Suprapubic skin (tissue), 4 donors: ENCODE results near the gene ACTL10. TPM values are rescaled to one million over a fixed set of nuclear protein-coding genes. Genes with fewer than 3 reads are reported as not detected.

ENCODE experiments used
- DNase-seq, 2 donors: peaks; one replicate each; pipeline ENCODE4 v3.0.0-alpha.2; 2019; ENCODE audit warnings: low spot score in 2 of 2
- H3K27ac ChIP-seq: fragments of 200-600 bp; sonication (generic); one replicate; pipeline ENCODE4 v1.5.1; 2019
- H3K27me3 ChIP-seq: fragments of 200-600 bp; sonication (generic); one replicate; pipeline ENCODE4 v1.5.1; 2019
- H3K36me3 ChIP-seq: fragments of 200-600 bp; sonication (generic); one replicate; pipeline ENCODE4 v1.5.1; 2019
- H3K4me1 ChIP-seq: fragments of 200-600 bp; sonication (generic); one replicate; pipeline ENCODE4 v1.5.1; 2019
- H3K4me3 ChIP-seq: fragments of 200-600 bp; sonication (generic); one replicate; pipeline ENCODE4 v1.5.1; 2019; ENCODE audit warnings: mild to moderate bottlenecking
- H3K9me3 ChIP-seq: fragments of 200-600 bp; sonication (generic); one replicate; pipeline ENCODE4 v1.5.1; 2019
- CTCF ChIP-seq, 2 donors: fragments of 200-600 bp in 1 of 2; fragments of 450-650 bp in 1 of 2; sonication (generic) in 1 of 2; IDR thresholded peaks; one replicate each; pipeline ENCODE4 v1.5.1; 2016 to 2019; ENCODE audit warnings: antibody characterized with exemption in 2 of 2, mild to moderate bottlenecking in 1 of 2, moderate library complexity in 1 of 2
- EP300 ChIP-seq: sonication (generic); formaldehyde crosslinking; IDR thresholded peaks from one replicate; pipeline ENCODE4 v1.6.1; 2017; ENCODE audit warnings: antibody characterized with exemption
- POLR2A ChIP-seq, 2 donors: fragments of 450-650 bp; IDR thresholded peaks; one replicate each; pipeline ENCODE4 v1.6.1; 2017; ENCODE audit warnings: antibody characterized with exemption in 2 of 2, mild to moderate bottlenecking in 2 of 2, moderate library complexity in 2 of 2
- POLR2AphosphoS5 ChIP-seq, 3 donors: sonication (generic); formaldehyde crosslinking; IDR thresholded peaks; one replicate each; pipeline ENCODE4 v1.6.1; 2017; ENCODE audit warnings: antibody characterized with exemption in 3 of 3
- WGBS: methylation state at CpG from one replicate; pipeline ENCODE4 v1.1.5; 2018; 5-methylcytosine and 5-hydroxymethylcytosine counted together
- total RNA-seq, 4 donors: library from RNA; depleted of rRNA; stranded (reverse); fragments of >200 nt; gene quantifications; one replicate each; pipeline ENCODE4 v1.1.0, GENCODE V29; 2016

Gene ACTL10
- 1 to 10 TPM; 1.3 to 4.9 (median 3.0) TPM for total RNA-seq

DNA sequence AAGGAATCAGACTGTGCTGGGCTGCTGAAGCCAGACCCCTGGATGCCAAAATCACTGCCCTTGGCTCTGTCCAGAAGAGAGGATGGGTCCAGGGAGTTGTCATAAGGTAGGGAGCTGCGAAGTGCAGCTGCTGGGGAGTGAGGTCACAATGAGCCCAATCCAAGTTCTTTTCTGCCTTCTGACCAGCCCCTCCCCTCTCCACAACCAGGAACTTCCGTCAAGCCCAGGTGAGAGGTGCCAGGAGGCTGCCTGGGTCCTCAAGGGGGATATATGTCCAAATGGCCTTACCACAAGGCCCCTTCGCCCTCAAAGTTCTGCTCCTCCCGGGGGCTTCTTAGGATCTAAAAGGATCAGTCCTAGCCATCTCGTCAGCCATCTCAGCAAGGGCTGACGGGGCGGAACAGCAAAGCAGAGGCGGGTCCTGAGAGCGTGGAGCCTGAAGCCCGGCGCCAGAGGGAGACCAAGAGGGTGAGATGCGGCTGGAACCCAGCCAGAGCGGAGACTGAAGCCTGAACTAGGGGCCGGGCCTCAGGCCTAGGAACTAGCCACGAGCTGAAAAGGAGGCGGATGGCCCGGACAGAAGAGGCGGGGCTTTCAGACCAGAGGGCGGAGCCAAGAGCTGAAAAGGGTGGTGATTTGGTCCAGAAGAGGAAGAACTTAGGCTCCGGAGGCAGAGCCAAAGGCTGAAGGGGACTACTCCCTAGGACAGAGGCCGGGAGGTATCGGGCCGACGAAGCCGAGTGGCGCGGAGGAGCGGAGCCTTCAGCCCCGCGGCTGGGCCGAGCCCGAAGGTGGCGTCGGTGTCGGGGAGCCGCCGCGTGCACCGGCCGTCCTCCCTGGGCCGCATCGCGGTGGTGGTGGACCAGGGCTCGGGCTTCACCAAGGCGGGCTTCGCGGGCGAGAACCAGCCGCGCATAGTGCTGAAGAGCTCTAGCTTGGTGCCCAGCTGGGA lies at the start of gene ACTL10:
TSS of gene ACTL10 (plus strand) at position 651 of the 952 bp plus-strand sequence. CDS start 555 bp downstream, outside the sequence.
- WGBS, result under 1% methylated on average over 42 of the region's 50 CpGs
- peak within 1 kb of the TSS; percentile 56 for H3K4me3 ChIP-seq
- H3K4me1 ChIP-seq, result peaks cover 53% of the 10 kb centered on the region

GRCh38 chr20:33621717-33622400 lies 44.9 kb upstream of the ACTL10 start:
- no peaks in the 10 kb centered on the region for H3K4me1 ChIP-seq
- H3K27me3 ChIP-seq, result no peaks in the 10 kb centered on the region
- WGBS, result 85% methylated on average over 4 of the region's 4 CpGs
- peaks cover 44% of the 10 kb centered on the region for H3K36me3 ChIP-seq
- H3K4me3 ChIP-seq, result no peak overlapping the region
- TF ChIP-seq POLR2AphosphoS5 (IDR thresholded peaks at IDR 0.05) (no peak), POLR2A (IDR thresholded peaks at IDR 0.05) (no peak)
- no peak for DNase-seq
- no peak overlapping the region for H3K27ac ChIP-seq
- H3K9me3 ChIP-seq, result no peaks in the 10 kb centered on the region

More for the DNA sequence above, at the start of gene ACTL10:
- peak; percentile 98 for DNase-seq
- peak within 1 kb of the TSS; percentile 71 for H3K27ac ChIP-seq
- TF ChIP-seq POLR2A (IDR thresholded peaks at IDR 0.05) (peak in 1 of 2 donors; percentile 40), POLR2AphosphoS5 (IDR thresholded peaks at IDR 0.05) (no peak), CTCF (IDR thresholded peaks at IDR 0.05) (peak in 1 of 2 donors; percentile 29)
- peaks cover 2% of the 10 kb centered on the region for H3K36me3 ChIP-seq
- H3K9me3 ChIP-seq, result no peaks in the 10 kb centered on the region
- no peaks in the 10 kb centered on the region for H3K27me3 ChIP-seq

GRCh38 chr20:33622705-33623365 lies 43.9 kb upstream of the ACTL10 start:
- no peak for DNase-seq
- 100% methylated on average over 3 of the region's 10 CpGs for WGBS
- no peaks in the 10 kb centered on the region for H3K4me1 ChIP-seq
- H3K4me3 ChIP-seq, result no peak overlapping the region
- H3K27me3 ChIP-seq, result no peaks in the 10 kb centered on the region
- no peak overlapping the region for H3K27ac ChIP-seq
- peaks cover 52% of the 10 kb centered on the region for H3K36me3 ChIP-seq
- no peak for TF ChIP-seq EP300
- no peaks in the 10 kb centered on the region for H3K9me3 ChIP-seq

- 87% methylated on average over 3 of the region's 3 CpGs for WGBS
- Histone ChIP-seq H3K9me3 (no peaks in the 10 kb centered on the region), H3K4me1 (no peaks in the 10 kb centered on the region), H3K27ac (no peak overlapping the region), H3K4me3 (no peak overlapping the region), H3K36me3 (peaks cover 64% of the 10 kb centered on the region), H3K27me3 (no peaks in the 10 kb centered on the region)
- TF ChIP-seq CTCF (IDR thresholded peaks at IDR 0.05) (no peak), POLR2A (IDR thresholded peaks at IDR 0.05) (no peak), POLR2AphosphoS5 (IDR thresholded peaks at IDR 0.05) (no peak), EP300 (no peak)
- no peak for DNase-seq
These were observed 42.3 kb upstream of the ACTL10 start for GRCh38 chr20:33624399-33624798.

GRCh38 chr20:33626190-33626589 lies 40.6 kb upstream of the ACTL10 start:
- TF ChIP-seq EP300 (no peak), CTCF (IDR thresholded peaks at IDR 0.05) (no peak), POLR2A (IDR thresholded peaks at IDR 0.05) (no peak), POLR2AphosphoS5 (IDR thresholded peaks at IDR 0.05) (no peak)
- DNase-seq, result no peak
- Histone ChIP-seq H3K27ac (no peak overlapping the region), H3K4me3 (no peak overlapping the region), H3K9me3 (no peaks in the 10 kb centered on the region), H3K4me1 (no peaks in the 10 kb centered on the region), H3K36me3 (peaks cover 75% of the 10 kb centered on the region), H3K27me3 (no peaks in the 10 kb centered on the region)
- 95% methylated on average over 4 of the region's 4 CpGs for WGBS
